Activated CD8-positive, alpha-beta memory T cell treated with anti-CD3 and anti-CD28 coated beads for 36 hours (primary cell): ENCODE measurements around the gene ZNF774. TPM values are rescaled to one million over a fixed set of nuclear protein-coding genes. Genes with fewer than 3 reads are reported as not detected.
"Not testable (repeated sequence)": the region's sequence is repeated elsewhere in the genome, so short reads cannot be mapped to it uniquely, and the experiment has no call there.

Source experiments
- CTCF ChIA-PET: fragments of 350-600 bp; sonication (Branson Sonifier 250); formaldehyde crosslinking; loops from one replicate; lab custom pipeline; 2021; ENCODE audit warnings: antibody characterized with exemption; lab: Charles Lee
- POLR2A ChIA-PET: fragments of 350-600 bp; sonication (Branson Sonifier 250); formaldehyde crosslinking; loops from one replicate; lab custom pipeline; 2021; ENCODE audit warnings: antibody characterized with exemption; lab: Charles Lee
- total RNA-seq, 2 experiments: library from RNA; stranded (reverse); gene quantifications; one replicate each; pipeline ENCODE4 v1.2.3, GENCODE V29; 2021

Gene ZNF774
- total RNA-seq, 2 experiments from 2014 or later: 1.0 to 1.1 TPM

DNA sequence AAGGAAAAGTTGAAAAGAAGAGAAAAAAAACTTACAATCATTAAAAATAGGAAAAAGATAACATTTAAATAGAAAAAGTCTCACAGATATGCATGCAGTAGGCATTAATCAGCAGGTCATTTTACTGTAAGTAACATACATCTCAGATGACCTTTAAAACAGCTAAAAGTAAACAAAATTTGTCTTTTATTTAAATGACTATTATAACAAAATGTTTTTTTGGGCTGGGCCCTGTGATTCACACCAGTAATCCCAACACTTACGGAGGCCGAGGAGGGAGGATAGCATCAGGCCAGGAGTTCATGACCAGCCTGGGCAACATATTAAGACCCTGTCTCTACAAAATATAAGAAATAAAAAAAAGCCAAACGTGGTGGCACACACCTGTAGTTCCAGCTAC lies 50.7 kb downstream of the ZNF774 start:
- ChIA-PET POLR2A (no interaction called here), CTCF (no interaction called here)

DNA sequence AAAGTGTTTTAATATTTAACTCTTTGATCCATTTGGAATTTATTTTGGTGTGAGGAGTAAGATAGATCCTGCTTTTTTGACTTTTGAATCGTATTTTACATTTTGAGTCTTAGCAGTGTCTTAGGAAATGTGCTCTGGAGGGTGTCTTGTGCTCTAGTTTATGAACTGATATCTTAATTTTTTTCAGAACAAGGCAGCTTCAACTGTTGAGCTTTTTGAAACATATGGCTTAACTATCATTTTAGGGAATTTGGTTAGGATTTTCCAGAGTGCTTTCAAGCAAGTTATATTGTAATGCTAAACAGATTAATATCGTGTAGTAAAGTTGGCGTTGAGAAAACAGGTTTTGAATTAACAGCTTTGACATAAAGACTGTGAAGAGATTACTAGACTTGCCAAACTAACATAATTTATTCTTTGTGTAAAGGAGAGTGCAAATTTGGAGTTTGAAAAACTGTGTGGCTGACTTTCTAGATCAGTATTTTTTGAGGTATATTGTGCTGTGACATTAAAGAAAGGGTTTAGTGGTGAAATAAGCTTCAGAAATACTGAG lies 53.0 kb downstream of the ZNF774 start:
- ChIA-PET CTCF (no interaction called here), POLR2A (interaction anchor here (0.5 kb wide), 1 partner anchor 21 kb away, joined by 7 read pairs; no protein-coding TSS in a partner anchor)

DNA sequence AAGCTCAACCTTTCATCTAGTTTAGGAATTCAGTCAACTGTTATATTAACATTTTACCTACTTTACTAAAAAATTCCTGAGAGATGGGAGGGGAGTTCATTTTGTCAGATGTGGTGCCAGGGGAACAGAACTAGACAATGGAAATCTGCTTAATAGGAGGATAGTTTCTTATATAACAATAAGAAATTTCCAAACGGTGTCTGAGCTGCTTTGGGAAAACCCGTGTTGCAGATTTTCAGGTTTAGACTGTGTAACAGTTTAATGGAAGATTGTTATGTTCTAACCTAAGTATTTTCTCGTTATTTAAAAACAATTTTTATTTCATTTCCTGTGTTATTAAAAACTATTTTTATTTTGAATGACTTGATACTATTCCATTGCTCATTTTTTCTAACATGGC lies 55.3 kb downstream of the ZNF774 start:
- POLR2A ChIA-PET: interaction anchor here (0.7 to 1.8 kb wide), 2 partner anchors 12 to 19 kb away, joined by 3 to 6 read pairs; partner anchors contain the start of gene IQGAP1
- CTCF ChIA-PET: interaction anchor here (1.0 to 1.2 kb wide), 2 partner anchors 12 to 83 kb away, joined by 4 to 5 read pairs; no protein-coding TSS in a partner anchor

DNA sequence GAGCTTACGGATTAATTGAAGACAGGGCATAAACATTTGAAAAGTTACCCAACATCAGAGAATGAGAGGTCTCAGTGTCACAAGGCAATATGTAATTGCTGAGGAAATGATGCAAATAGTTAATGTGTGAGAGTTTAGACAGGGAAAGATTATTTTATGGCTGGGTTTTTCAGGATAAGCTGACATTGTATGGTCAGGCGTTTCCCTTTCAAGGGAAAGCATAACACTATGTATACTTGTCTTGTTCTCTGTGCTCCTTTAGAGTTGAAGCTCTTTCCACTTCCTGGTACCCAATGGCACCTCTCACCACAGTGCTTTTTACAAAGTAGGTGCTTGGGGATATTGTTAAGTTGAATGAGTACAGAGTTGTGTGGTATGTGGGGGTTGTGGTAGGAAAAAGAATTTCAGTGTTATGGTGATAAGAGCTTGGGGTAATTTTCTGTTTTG lies 55.8 kb downstream of the ZNF774 start:
- ChIA-PET CTCF (interaction anchor here (1.0 to 1.2 kb wide), 2 partner anchors 11 to 82 kb away, joined by 4 to 5 read pairs; no protein-coding TSS in a partner anchor), POLR2A (interaction anchor here (0.6 to 1.8 kb wide), 4 partner anchors 12 to 31 kb away, joined by 3 to 9 read pairs (median 5); partner anchors contain the start of gene IQGAP1)

DNA sequence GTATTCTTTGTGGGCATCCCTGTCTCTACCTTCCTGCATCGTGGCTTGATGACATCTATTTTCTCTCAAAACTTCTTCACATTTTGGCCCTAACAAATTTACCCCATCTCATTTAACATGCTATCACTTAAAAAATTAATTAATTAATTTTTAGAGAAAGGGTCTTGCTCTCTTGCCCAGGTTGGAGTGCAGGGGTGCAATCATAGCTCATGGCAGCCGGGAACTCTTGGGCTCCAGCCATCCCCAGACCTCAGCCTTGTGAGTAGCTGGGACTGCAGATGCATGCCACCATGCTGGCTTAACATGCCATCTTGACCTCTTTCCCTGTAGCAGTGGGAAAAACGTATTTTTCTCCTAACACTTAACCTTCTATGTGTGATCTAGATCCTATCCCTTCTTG lies 56.6 kb downstream of the ZNF774 start:
- ChIA-PET CTCF (interaction anchor here (1.2 kb wide), 1 partner anchor 11 kb away, joined by 5 read pairs; no protein-coding TSS in a partner anchor), POLR2A (interaction anchor here (0.9 to 1.8 kb wide), 2 partner anchors 20 to 32 kb away, joined by 4 to 6 read pairs; partner anchors contain the start of gene IQGAP1)

DNA sequence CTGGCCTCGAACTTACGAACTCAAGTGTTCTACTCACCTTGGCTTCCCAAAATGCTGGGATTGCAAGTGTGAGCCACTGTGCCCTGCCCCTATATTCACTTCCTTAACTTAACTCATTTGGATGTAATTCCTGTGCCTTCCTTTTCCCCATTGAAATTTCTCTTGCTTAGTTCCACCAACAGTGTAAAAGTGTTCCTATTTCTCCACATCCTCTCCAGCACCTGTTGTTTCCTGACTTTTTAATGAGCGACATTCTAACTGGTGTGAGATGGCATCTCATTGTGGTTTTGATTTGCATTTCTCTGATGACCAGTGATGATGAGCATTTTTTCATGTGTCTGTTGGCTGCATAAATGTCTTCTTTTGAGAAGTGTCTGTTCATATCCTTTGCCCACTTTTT lies 57.5 kb downstream of the ZNF774 start:
- CTCF ChIA-PET, POLR2A ChIA-PET: not testable (repeated sequence)

DNA sequence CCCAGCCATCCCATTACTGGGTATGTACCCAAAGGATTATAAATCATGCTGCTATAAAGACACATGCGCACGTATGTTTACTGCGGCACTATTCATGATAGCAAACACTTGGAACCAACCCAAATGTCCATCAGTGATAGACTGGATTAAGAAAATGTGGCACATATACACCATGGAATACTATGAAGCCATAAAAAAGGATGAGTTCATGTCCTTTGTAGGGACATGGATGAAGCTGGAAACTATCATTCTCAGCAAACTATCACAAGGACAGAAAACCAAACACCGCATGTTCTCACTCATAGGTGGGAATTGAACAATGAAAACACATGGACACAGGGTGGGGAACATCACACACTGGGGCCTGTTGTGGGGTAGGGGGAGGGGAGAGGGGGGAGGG lies 58.2 kb downstream of the ZNF774 start:
- POLR2A ChIA-PET, CTCF ChIA-PET: not testable (repeated sequence)

DNA sequence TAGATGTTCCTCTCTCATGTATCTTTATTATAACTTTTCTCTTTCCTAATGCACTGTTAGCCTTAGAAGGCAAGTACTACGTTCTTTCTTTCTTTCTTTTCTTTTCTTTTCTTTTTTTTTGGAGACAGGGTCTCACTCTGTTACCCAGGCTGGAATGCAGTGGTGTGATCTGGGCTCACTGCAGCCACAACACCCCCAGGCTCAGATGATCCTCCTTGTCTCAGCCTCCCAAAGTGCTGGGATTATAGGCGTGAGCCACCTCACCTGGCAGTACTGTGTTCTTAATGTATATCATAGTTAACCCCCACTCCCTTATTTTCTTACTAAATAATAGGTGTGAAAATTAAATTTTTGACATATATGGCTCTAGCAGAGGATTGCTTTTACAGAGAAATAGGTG lies 59.1 kb downstream of the ZNF774 start:
- ChIA-PET CTCF (no interaction called here), POLR2A (no interaction called here)

Other genes with a start within 250 kb of the ZNF774 start
- gene IDH2, start 249.8 kb upstream of the ZNF774 start, total RNA-seq: 10 to 100 TPM; 91.2 to 93.0 TPM
- gene SEMA4B, start 151.0 kb upstream of the ZNF774 start, total RNA-seq: 1 to 10 TPM; 5.8 to 7.5 TPM
- 100 to 1,000 TPM; 171 TPM for gene CIB1, start 118.3 kb upstream of the ZNF774 start, total RNA-seq
- gene GDPGP1, start 118.1 kb upstream of the ZNF774 start, total RNA-seq: 10 to 100 TPM; 11.1 to 11.4 TPM
- under 1 TPM; 0.44 to 0.55 TPM for gene TTLL13, start 102.7 kb upstream of the ZNF774 start, total RNA-seq
- 10 to 100 TPM; 32.1 to 32.9 TPM for gene NGRN, start 86.6 kb upstream of the ZNF774 start, total RNA-seq
- 100 to 1,000 TPM; 160 to 162 TPM for gene IQGAP1, start 36.0 kb downstream of the ZNF774 start, total RNA-seq
- 10 to 100 TPM; 24.0 to 25.7 TPM for gene CRTC3, start 177.6 kb downstream of the ZNF774 start, total RNA-seq